ENCODE results near the gene PRKCSH.
A peak's percentile ranks its signal among the peaks of the same experiment; 100 is the strongest.

PRKCSH gene

DNA sequence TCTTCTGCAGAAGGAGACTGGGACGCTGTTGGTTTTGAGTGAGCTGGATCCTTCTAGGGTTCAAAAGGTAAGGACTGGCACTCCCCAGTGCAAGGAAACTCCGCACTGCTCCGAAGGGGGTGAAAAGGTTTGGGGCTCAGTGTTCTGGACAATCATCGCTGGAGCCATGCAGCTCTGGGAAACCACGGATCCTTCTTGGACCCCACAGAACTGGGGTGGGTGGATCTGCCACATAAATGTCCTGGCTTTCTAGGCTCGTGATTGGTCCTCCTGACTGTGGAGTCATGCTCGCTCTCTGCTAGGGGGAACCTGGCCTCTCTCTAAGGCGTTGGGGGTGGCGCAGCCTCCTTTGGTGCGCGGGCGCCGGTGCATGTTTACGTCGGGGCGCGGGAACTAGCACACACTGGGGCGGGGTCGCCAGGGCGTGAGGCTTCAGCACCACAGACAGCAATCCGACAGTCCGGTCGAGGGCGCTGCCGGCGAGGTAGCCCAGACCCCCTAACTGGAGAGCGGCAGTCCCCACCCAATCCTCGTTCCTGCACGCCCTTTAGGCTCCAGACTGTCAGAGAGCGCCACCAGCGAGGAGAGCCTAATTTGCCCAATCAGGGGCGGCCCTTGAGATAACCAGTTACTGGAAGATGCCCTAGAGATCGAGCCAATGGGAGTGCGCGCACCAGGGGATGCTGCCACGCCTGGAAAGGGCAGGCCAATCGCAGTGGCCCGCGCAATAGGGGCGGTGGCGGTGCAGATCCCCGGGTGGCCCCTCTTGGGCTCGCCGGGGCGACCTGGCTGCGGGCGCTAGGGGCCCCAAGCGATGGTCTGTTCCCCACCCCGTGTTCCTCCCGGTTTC lies 46.3 kb downstream of the PRKCSH start (continued):
- TF ChIP-seq ZNF639 (tag by site-specific recombination; IDR thresholded peaks at IDR 0.05) (no peak), ZBTB17 (tag by site-specific recombination; IDR thresholded peaks at IDR 0.05) (peak; percentile 58), GLIS1 (tag by site-specific recombination; IDR thresholded peaks at IDR 0.05) (peak; percentile 83), ZNF121 (tag by site-specific recombination; IDR thresholded peaks at IDR 0.05) (no peak), ZNF223 (tag by site-specific recombination; IDR thresholded peaks at IDR 0.05) (0 out of 2 replicates have a peak, but pooled peaks have one; percentile 60), ZNF48 (tag by site-specific recombination; IDR thresholded peaks at IDR 0.05) (no peak), ZNF248 (tag by site-specific recombination; IDR thresholded peaks at IDR 0.05) (no peak), ZNF132 (tag by site-specific recombination; IDR thresholded peaks at IDR 0.05; ENCODE audit: borderline replicate concordance) (no peak), RBAK (tag by site-specific recombination; IDR thresholded peaks at IDR 0.05) (no peak), ZNF544 (tag by site-specific recombination; IDR thresholded peaks at IDR 0.05) (no peak), SP2 (tag by site-specific recombination; IDR thresholded peaks at IDR 0.05) (peak; percentile 94), OVOL3 (tag by site-specific recombination; IDR thresholded peaks at IDR 0.05) (no peak), ZNF341 (tag by site-specific recombination; IDR thresholded peaks at IDR 0.05; ENCODE audit: low read depth) (no peak), MEIS1 (CRISPR knock-in tag; IDR thresholded peaks at IDR 0.05; ENCODE audit: borderline replicate concordance) (no peak), ZNF148 (tag by site-specific recombination; IDR thresholded peaks at IDR 0.05; ENCODE audit: borderline replicate concordance) (no peak), ZNF677 (tag by site-specific recombination; IDR thresholded peaks at IDR 0.05) (no peak), PRDM2 (tag by site-specific recombination; IDR thresholded peaks at IDR 0.05; ENCODE audit: borderline replicate concordance) (no peak), ZNF221 (tag by site-specific recombination; IDR thresholded peaks at IDR 0.05; ENCODE audit: borderline replicate concordance) (no peak), GFI1B (tag by site-specific recombination; IDR thresholded peaks at IDR 0.05) (no peak), ZBTB10 (tag by site-specific recombination; IDR thresholded peaks at IDR 0.05) (no peak), ZBTB1 (tag by site-specific recombination; IDR thresholded peaks at IDR 0.05) (no peak)
- TF ChIP-seq, protein P1, sequence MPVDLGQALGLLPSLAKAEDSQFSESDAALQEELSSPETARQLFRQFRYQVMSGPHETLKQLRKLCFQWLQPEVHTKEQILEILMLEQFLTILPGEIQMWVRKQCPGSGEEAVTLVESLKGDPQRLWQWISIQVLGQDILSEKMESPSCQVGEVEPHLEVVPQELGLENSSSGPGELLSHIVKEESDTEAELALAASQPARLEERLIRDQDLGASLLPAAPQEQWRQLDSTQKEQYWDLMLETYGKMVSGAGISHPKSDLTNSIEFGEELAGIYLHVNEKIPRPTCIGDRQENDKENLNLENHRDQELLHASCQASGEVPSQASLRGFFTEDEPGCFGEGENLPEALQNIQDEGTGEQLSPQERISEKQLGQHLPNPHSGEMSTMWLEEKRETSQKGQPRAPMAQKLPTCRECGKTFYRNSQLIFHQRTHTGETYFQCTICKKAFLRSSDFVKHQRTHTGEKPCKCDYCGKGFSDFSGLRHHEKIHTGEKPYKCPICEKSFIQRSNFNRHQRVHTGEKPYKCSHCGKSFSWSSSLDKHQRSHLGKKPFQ (tag by site-specific recombination; IDR thresholded peaks at IDR 0.05): no peak
- TF ChIP-seq, protein P2, sequence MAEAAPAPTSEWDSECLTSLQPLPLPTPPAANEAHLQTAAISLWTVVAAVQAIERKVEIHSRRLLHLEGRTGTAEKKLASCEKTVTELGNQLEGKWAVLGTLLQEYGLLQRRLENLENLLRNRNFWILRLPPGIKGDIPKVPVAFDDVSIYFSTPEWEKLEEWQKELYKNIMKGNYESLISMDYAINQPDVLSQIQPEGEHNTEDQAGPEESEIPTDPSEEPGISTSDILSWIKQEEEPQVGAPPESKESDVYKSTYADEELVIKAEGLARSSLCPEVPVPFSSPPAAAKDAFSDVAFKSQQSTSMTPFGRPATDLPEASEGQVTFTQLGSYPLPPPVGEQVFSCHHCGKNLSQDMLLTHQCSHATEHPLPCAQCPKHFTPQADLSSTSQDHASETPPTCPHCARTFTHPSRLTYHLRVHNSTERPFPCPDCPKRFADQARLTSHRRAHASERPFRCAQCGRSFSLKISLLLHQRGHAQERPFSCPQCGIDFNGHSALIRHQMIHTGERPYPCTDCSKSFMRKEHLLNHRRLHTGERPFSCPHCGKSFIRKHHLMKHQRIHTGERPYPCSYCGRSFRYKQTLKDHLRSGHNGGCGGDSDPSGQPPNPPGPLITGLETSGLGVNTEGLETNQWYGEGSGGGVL (tag by site-specific recombination; IDR thresholded peaks at IDR 0.05): peak; percentile 83
